H9 (cell line): Measurements from ENCODE around the gene FAM174C. TPM values are rescaled to one million over a fixed set of nuclear protein-coding genes. Genes with fewer than 3 reads are reported as not detected.

Experiments
- DNase-seq: peaks from one replicate; pipeline ENCODE4 v3.0.0-alpha.2; 2017
- H2AFZ ChIP-seq: one replicate; pipeline ENCODE4 v1.6.1; 2013; ENCODE audit warnings: mild to moderate bottlenecking, low read length, control low read depth, moderate library complexity
- H2AK5ac ChIP-seq: 2 replicates; pipeline ENCODE4 v1.6.1; 2013; ENCODE audit warnings: low read length, control low read depth, mixed read lengths; ENCODE audit not compliant: insufficient read length
- H2BK120ac ChIP-seq: one replicate; pipeline ENCODE4 v1.6.1; 2013; ENCODE audit warnings: low read depth, mild to moderate bottlenecking, low read length, control low read depth, inconsistent platforms; ENCODE audit not compliant: poor library complexity, severe bottlenecking
- H2BK12ac ChIP-seq: 2 replicates; pipeline ENCODE4 v1.6.1; 2013; ENCODE audit warnings: low read length, control low read depth, mixed read lengths, low read depth; ENCODE audit not compliant: insufficient read length
- H2BK15ac ChIP-seq: 2 replicates; pipeline ENCODE4 v1.6.1; 2013; ENCODE audit warnings: low read depth, low read length, control low read depth
- H2BK20ac ChIP-seq: one replicate; pipeline ENCODE4 v1.6.1; 2013; ENCODE audit warnings: low read depth, mild to moderate bottlenecking, low read length, control low read depth, inconsistent platforms; ENCODE audit not compliant: poor library complexity, severe bottlenecking
- H2BK5ac ChIP-seq: 2 replicates; pipeline ENCODE4 v1.6.1; 2013; ENCODE audit warnings: low read length, control low read depth, mixed read lengths; ENCODE audit not compliant: insufficient read length
- H3K14ac ChIP-seq: 2 replicates; pipeline ENCODE4 v1.6.1; 2013; ENCODE audit warnings: low read length, control low read depth; ENCODE audit not compliant: insufficient read depth
- H3K18ac ChIP-seq: 2 replicates; pipeline ENCODE4 v1.6.1; 2013; ENCODE audit warnings: low read depth, mild to moderate bottlenecking, mixed read lengths, low read length, control low read depth; ENCODE audit not compliant: insufficient read length
- H3K23ac ChIP-seq: 2 replicates; pipeline ENCODE4 v1.6.1; 2013; ENCODE audit warnings: low read length, control low read depth, mixed read lengths, low read depth; ENCODE audit not compliant: insufficient read length
- H3K23me2 ChIP-seq: 2 replicates; pipeline ENCODE4 v1.6.1; 2013; ENCODE audit warnings: low read depth, mild to moderate bottlenecking, mixed read lengths, low read length, control low read depth; ENCODE audit not compliant: insufficient read length, poor library complexity, severe bottlenecking
- H3K27ac ChIP-seq: 2 replicates; pipeline ENCODE4 v1.5.1; 2013; ENCODE audit warnings: low read length, control low read depth, mixed read lengths, low read depth; ENCODE audit not compliant: insufficient read length
- H3K27me3 ChIP-seq: 2 replicates; pipeline ENCODE4 v1.6.1; 2013; ENCODE audit warnings: low read length, control low read depth, inconsistent platforms; ENCODE audit not compliant: insufficient read depth
- H3K4ac ChIP-seq: 2 replicates; pipeline ENCODE4 v1.6.1; 2013; ENCODE audit warnings: low read depth, mild to moderate bottlenecking, control low read depth, inconsistent platforms, low read length, moderate library complexity
- H3K4me1 ChIP-seq: 2 replicates; pipeline ENCODE4 v1.6.1; 2013; ENCODE audit warnings: low read length, control low read depth, inconsistent platforms; ENCODE audit not compliant: insufficient read depth
- H3K4me2 ChIP-seq: 2 replicates; pipeline ENCODE4 v1.6.1; 2013; ENCODE audit warnings: low read length, control low read depth, mixed read lengths; ENCODE audit not compliant: insufficient read length, insufficient read depth
- H3K56ac ChIP-seq: 2 replicates; pipeline ENCODE4 v1.6.1; 2013; ENCODE audit warnings: low read depth, mild to moderate bottlenecking, mixed read lengths, low read length, control low read depth; ENCODE audit not compliant: insufficient read length
- H3K79me1 ChIP-seq: 2 replicates; pipeline ENCODE4 v1.6.1; 2013; ENCODE audit warnings: low read depth, mild to moderate bottlenecking, moderate library complexity, low read length, control low read depth, inconsistent platforms; ENCODE audit not compliant: insufficient read depth, poor library complexity, severe bottlenecking
- H3K79me2 ChIP-seq: 2 replicates; pipeline ENCODE4 v1.6.1; 2013; ENCODE audit warnings: low read length, control low read depth, inconsistent platforms; ENCODE audit not compliant: insufficient read depth
- H3K9ac ChIP-seq: 2 replicates; pipeline ENCODE4 v1.6.1; 2013; ENCODE audit warnings: low read length, control low read depth, mixed read lengths; ENCODE audit not compliant: insufficient read length; ENCODE audit errors: extremely low read depth
- H3K9me3 ChIP-seq: one replicate; pipeline ENCODE4 v1.6.1; 2013; ENCODE audit warnings: low read depth, low read length, inconsistent platforms; ENCODE audit not compliant: control insufficient read depth
- H3T11ph ChIP-seq: one replicate; pipeline ENCODE4 v1.6.1; 2013; ENCODE audit warnings: mild to moderate bottlenecking, low read length, control low read depth, inconsistent platforms
- H4K20me1 ChIP-seq: one replicate; pipeline ENCODE4 v1.6.1; 2013; ENCODE audit not compliant: control insufficient read depth, insufficient read length, insufficient read depth
- H4K5ac ChIP-seq: 2 replicates; pipeline ENCODE4 v1.6.1; 2013; ENCODE audit warnings: low read depth, mild to moderate bottlenecking, mixed read lengths, low read length, control low read depth; ENCODE audit not compliant: insufficient read length
- H4K8ac ChIP-seq: replicated peaks from 2 replicates; pipeline ENCODE4 v1.6.1; 2013; ENCODE audit warnings: low read length, control low read depth, mixed read lengths, low read depth; ENCODE audit not compliant: insufficient read length
- H4K91ac ChIP-seq: 2 replicates; pipeline ENCODE4 v1.6.1; 2013; ENCODE audit warnings: low read depth, mild to moderate bottlenecking, moderate library complexity, mixed read lengths, low read length, control low read depth; ENCODE audit not compliant: insufficient read length
- H3K27ac Mint-ChIP-seq, 3 experiments: 2 replicates in 2 of 3; 3 replicates in 1 of 3; pipeline ENCODE4 v1.8.0; 2020 to 2021; ENCODE audit warnings: mixed read lengths in 3 of 3, mild to moderate bottlenecking in 1 of 3, moderate library complexity in 1 of 3
- H3K27me3 Mint-ChIP-seq: 2 replicates; pipeline ENCODE4 v1.8.0; 2021; ENCODE audit warnings: low read depth, mild to moderate bottlenecking, moderate library complexity, mixed read lengths
- H3K36me3 Mint-ChIP-seq, 3 experiments: 2 replicates in 2 of 3; 3 replicates in 1 of 3; pipeline ENCODE4 v1.8.0; 2020 to 2021; ENCODE audit warnings: low read depth in 3 of 3, mixed read lengths in 3 of 3; ENCODE audit not compliant: insufficient read depth in 1 of 3
- H3K4me1 Mint-ChIP-seq, 2 experiments: 2 replicates each; pipeline ENCODE4 v1.8.0; 2020; ENCODE audit warnings: mixed read lengths in 2 of 2
- H3K4me3 Mint-ChIP-seq, 2 experiments: 2 replicates in 1 of 2; 3 replicates in 1 of 2; pipeline ENCODE4 v1.8.0; 2020 to 2021; ENCODE audit warnings: mild to moderate bottlenecking in 2 of 2, mixed read lengths in 2 of 2, moderate library complexity in 1 of 2
- H3K9me3 Mint-ChIP-seq, 2 experiments: 2 replicates in 1 of 2; 3 replicates in 1 of 2; pipeline ENCODE4 v1.8.0; 2020; ENCODE audit warnings: mild to moderate bottlenecking in 2 of 2, mixed read lengths in 2 of 2, moderate library complexity in 1 of 2
- WGBS: extraction: QIAGEN DNeasy Blood & Tissue Kit; methylation state at CpG from one replicate; pipeline ENCODE4 v1.1.7; 2013; ENCODE audit warnings: missing lambda C conversion rate, low lambda C conversion rate, mixed read lengths; ENCODE audit not compliant: insufficient read length; ENCODE audit errors: extremely low coverage; 5-methylcytosine and 5-hydroxymethylcytosine counted together
- total RNA-seq: library from RNA; stranded (reverse); gene quantifications from 2 replicates; pipeline ENCODE4 v1.2.1, GENCODE V29; 2021
- TF ChIP-seq, protein P1 (sequence below): fragments of 200-600 bp; sonication (generic); conservative IDR thresholded peaks from 3 replicates; pipeline ENCODE4 v1.8.0; 2021; ENCODE audit warnings: antibody characterized with exemption, mild to moderate bottlenecking

Gene FAM174C
- total RNA-seq, 1 experiment from 2014 or later = 63.0 TPM

DNA sequence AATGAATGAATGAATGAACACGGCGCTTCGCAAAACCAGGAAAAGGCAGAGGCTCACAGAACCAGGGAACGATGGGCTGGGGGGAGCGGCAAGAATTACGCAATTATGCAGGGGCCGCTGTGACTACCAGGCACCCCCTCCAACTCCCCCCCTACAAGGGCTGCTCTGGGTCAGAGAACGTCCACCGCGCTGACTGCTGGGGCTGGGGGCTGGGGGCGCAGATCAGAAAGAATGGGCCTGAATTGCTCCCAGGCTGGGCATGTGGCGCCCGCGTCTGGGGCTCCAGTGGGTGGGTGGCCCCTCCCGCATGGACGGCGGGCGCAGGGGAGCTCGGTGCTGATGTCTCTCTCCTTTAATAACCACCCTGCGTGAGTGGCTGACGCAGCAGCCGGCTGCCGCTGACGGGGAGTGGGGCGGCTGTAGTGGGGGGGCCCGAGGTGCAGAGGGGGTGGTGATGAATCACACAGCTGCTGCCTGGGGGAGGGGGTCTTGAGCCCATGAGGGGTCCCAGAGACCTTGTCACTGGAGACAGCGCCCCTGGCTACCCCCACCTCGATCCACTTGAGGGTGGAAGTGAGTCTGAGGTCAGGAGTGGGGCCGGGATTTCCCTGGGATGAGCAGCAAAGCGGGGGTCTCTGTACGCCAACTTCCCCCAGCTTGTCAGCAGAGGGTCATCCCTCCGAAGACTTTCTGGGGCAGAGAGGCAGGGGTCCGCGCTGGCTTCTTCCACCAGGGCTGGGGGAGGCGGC is 7.7 kb upstream of the FAM174C start:
- H3K79me2 ChIP-seq = peaks cover 4% of the 10 kb centered on the region; the same call in 1 of the 2 replicates
- no peak overlapping the region for H2BK20ac ChIP-seq
- no peak overlapping the region for H3T11ph ChIP-seq
- H2BK15ac ChIP-seq = no peak overlapping the region
- TF ChIP-seq, protein P1, sequence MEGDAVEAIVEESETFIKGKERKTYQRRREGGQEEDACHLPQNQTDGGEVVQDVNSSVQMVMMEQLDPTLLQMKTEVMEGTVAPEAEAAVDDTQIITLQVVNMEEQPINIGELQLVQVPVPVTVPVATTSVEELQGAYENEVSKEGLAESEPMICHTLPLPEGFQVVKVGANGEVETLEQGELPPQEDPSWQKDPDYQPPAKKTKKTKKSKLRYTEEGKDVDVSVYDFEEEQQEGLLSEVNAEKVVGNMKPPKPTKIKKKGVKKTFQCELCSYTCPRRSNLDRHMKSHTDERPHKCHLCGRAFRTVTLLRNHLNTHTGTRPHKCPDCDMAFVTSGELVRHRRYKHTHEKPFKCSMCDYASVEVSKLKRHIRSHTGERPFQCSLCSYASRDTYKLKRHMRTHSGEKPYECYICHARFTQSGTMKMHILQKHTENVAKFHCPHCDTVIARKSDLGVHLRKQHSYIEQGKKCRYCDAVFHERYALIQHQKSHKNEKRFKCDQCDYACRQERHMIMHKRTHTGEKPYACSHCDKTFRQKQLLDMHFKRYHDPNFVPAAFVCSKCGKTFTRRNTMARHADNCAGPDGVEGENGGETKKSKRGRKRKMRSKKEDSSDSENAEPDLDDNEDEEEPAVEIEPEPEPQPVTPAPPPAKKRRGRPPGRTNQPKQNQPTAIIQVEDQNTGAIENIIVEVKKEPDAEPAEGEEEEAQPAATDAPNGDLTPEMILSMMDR = no peak
- no peak overlapping the region for H3K4ac ChIP-seq
- H3K9me3 Mint-ChIP-seq = no peaks in the 10 kb centered on the region
- no peak overlapping the region for H4K91ac ChIP-seq
- H2AFZ ChIP-seq = no peak overlapping the region
- H3K4me3 Mint-ChIP-seq = peak overlapping the region; percentile 56 to 75
- H2AK5ac ChIP-seq = no peak overlapping the region
- H3K23me2 ChIP-seq = peaks cover 17% of the 10 kb centered on the region
- H3K23ac ChIP-seq = no peak overlapping the region
- DNase-seq = no peak
- peak overlapping the region; percentile 44 for H3K4me2 ChIP-seq
- peaks cover 56 to 61% of the 10 kb centered on the region in 2 experiments for H3K4me1 Mint-ChIP-seq
- H2BK5ac ChIP-seq = no peak overlapping the region
- no peak overlapping the region for H4K5ac ChIP-seq
- H3K27ac Mint-ChIP-seq = no peak overlapping the region; a peak in 1 of 7 replicates
- H3K36me3 Mint-ChIP-seq = peaks cover 23 to 41% (median 28%) of the 10 kb centered on the region in 3 experiments
- H3K27me3 ChIP-seq = no peaks in the 10 kb centered on the region
- no peak overlapping the region for H2BK120ac ChIP-seq
- H3K18ac ChIP-seq = no peak overlapping the region
- H3K27me3 Mint-ChIP-seq = peaks cover 13% of the 10 kb centered on the region
- no peaks in the 10 kb centered on the region for H3K9me3 ChIP-seq
- no peak overlapping the region for H3K14ac ChIP-seq
- peaks cover 4% of the 10 kb centered on the region; the same call in 1 of the 2 replicates for H3K4me1 ChIP-seq
- WGBS = no CpG with 5 or more reads among the region's 35 CpGs
- H3K27ac ChIP-seq = no peak overlapping the region
- no peak overlapping the region for H3K56ac ChIP-seq
- no peak overlapping the region for H3K9ac ChIP-seq
- no peaks in the 10 kb centered on the region for H4K20me1 ChIP-seq
- no peak overlapping the region for H4K8ac ChIP-seq
- no peak overlapping the region for H2BK12ac ChIP-seq
- H3K79me1 ChIP-seq = peaks cover 9% of the 10 kb centered on the region
